NCI-H2196 (cell line): ENCODE results near the gene HOATZ.

ENCODE experiments used
- DNase-seq: peaks from one replicate; lab custom pipeline; 2025; ENCODE audit not compliant: unreplicated experiment; lab: John Stamatoyannopoulos, UW

The HOATZ gene

DNA sequence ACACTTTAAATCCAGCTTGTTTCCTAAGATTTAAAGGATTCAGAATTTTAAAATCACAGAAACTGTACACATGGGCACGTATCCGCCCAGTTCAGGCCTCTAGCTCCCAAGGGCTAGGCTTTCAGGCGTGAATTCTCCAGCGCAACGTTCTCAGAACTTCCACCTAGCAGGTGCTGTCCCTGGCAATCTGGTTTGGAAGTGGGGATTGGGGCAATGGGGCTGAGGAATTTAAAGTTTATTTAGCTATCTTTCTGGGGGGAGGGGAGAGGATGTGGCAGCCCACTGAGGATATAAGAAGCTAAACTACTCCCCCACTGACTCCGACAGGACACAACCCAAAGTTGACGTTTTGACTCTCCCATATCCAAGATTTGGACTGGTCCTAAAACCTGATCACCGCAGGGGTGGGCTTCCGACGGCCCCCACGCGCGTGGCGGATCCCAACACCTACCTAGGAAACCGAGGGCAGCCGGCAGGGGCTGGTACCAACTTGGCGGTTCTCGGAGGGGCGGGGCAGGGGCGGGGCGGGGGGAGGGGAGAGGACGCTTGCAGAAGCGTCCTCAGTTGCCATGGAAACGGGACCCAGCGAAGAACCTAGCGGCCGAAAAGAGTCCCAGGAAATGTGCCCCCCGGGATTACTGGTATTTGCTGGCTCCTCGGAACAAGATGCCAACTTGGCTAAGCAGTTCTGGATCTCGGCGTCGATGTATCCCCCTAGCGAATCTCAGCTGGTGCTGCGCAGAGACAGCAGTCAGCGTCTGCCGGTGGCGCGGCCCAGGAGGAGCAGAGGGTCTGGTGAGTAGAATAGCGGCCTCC is at the start of gene HOATZ:
Gene HOATZ, plus strand, starts transcription at position 563 of the 816 bp plus-strand sequence. Its CDS starts 7 bp downstream, at position 570.
- DNase-seq = no peak

DNA sequence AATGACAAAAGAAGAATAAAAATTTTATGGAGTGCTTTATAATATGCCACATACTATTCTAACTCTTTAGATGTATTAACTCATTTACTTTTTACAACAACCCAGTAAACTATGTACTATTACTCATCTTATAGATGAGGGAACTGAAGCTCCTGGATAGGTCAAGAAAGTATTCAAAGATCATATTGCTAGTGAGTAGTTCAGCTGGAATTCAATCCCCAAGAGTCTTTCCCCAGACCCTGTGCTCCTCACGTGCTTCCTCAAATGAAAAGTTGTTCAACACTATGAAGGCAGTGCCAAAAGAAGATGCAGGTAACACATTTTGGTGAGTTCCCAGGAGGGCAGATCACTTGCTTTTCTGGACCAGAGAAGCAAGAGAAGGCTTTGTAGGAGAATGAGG is 49.2 kb upstream of the HOATZ start:
- no peak for DNase-seq

DNA sequence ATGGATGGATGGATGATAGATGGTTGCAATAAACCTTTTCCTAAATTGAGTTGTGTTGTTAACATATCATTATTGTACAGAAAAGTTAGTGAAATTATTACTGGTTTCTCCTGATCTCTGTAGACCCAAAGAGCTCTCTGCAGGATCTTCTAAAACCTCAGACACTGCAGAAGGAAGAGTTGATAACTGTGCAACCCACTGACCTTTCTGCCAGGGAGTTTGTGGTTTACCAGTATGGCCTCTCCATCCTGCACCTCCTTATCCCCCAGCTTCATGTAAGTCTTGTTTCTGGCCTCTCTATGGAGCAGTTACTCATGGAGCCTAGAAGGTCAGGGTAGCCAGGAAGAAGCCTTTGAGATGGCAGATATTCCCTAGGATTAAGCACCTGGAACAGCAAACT is 48.0 kb upstream of the HOATZ start:
- no peak for DNase-seq

DNA sequence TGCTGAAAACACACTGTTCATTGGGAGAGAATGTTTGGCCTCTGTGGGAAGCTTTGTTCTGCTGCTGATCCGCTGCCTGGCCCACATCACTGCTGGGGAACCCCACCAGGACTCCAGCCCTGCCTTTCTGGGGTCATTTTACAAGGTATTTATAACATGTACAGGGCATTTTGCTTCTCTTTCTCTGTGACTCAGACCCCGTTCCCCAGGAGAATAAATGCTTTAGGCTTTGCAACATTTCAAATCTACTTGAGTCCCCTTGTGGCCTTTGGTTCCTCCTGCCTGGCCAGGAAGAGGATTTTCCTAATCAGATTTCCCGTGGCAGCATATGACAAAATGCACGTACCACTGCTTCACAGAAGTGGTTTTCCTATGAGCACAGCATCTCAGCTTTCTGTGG is 45.4 kb upstream of the HOATZ start:
- DNase-seq = no peak

DNA sequence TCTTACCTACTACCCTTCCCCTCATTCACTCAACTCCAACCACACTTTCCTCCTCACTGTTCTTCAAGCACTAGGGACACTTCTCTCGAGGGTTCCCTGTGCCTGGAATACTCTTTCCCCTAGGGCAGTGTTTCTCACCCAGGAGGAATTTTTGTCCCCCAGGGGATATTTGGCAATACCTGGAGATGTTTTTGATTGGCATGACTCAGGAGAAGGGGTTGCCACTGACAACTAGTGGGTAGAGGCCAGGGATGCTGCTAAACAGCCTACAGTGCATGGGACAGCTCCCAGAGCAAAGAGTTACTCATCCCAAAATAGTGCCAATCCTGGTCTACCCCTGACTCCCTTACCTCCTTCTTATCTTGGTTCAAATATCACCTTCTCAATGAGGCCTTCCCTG is 42.4 kb upstream of the HOATZ start:
- no peak for DNase-seq

DNA sequence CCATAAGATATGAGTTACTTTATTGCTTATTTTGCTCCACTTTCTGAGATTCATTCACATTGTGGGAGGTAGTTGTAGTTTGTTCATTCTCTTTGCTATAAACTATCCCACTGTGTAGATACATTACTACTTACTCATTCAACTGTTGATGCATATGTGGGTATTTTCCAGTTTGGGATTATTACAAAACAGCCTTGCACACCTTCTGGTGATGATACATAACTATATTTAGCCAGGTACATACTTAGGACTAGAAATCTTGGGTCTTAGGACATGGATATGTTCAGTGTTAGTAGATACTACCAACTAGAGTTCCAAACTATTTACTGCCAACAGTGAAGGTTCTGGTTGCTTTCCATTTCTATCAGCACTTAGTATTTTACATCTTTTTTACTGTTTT is 40.1 kb upstream of the HOATZ start:
- DNase-seq = no peak

DNA sequence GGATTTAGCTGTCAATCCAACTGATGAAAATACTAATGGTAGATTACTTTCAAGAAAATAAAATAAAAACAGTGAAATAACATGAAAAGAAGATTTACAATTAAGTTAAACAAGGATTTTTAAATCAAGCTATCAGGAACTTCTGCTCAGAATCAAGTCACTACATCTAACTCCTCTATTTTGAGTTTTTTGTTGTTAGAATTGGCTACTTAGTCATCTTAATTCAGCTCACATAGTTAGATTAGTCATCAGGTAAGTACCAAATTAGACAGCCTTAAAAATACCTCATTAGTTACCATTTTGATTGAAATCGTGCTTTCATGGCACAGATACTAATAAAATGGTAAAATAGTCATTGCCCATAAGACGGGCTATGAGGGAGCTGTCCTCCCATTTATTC is 38.2 kb upstream of the HOATZ start:
- no peak for DNase-seq

DNA sequence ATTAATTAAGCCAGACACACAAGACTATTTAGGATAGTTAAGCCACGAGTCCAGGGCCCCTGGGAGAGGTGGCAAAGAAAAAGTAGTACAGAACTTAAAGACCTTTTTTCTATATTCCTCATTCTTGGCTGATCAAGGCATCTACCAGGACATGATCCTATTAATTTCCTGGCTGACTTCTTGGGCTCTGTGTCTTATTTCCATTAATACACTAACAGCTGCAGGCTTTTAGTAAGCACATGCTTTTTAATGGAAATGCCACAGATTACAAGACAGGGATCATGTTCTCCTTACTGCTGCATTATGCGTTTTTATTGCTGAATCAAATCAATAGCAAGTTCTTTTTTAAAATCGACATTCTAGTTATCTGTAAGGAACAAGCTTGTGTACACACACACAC is 37.6 kb upstream of the HOATZ start:
- DNase-seq = no peak

DNA sequence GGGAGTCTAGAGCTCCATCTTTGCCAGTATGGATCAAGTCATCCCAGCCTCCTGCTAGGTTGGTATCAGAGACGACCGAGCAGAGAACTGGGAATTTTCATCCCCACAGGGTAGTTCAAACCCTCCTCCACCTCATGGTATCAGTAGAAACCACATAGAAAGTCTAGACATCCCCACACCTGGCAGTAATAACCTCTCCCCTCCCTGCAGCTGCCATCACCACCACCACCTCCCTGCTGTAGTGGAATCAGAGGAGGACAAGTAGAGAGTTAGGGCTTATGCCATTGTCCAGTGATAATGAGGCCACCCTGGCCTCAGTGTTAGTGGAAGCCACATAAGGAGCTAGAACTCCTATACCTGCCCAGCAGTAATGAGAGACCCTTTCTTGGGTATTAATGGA is 36.7 kb upstream of the HOATZ start:
- DNase-seq = no peak

DNA sequence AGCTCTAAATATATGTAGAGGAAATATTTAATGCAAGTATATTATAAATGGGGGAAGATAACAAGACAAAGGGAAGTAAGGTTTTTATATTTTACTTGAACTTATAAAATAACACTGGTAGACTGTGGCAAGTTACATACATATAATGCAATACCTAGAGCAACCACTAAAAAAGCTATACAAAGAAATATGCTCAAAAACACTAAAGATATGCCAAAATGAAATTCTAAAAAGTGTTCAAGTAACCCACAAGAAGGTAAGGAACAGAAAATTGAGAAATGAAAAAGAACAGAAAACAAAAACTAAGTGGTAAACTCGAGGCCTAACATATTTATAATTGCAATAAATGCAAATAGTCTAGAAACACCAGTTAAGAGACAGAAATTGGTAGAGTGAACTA is 34.9 kb upstream of the HOATZ start:
- no peak for DNase-seq

DNA sequence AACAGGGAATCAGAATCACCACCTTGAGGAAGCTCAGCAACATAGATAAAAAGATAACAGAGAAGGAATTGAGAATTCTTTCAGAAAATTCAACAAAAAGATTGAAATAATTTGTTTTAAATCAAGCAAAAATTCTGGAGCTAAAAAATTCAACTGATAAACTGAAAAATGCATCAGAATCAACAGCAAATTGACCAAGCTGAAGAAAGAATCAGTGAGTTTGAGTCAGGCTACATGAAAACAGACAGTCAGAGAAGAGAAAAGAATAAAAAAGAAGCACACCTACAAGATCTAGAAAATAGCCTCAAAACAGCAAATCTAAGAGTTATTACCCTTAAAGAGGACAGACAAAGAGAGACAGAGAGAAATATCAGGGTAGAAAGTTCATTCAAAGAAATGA is 31.1 kb upstream of the HOATZ start:
- DNase-seq = no peak

DNA sequence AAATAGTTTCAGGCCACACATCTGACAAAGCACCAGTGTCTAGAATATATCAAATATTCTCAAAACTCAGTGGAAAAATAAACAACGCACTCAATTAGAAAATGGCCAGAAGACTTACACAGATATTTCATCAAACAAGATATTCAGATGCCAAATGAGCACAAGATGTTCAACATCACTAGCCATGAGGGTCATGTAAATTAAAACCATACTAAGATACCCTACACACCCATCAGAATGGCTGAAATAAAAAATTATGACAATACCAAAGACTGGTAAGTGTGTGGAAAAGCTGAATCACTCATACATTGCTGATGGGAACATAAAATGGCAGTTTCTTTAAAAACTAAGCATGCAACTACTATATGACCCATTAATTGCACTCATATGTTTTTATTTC is 24.1 kb upstream of the HOATZ start:
- DNase-seq = no peak

DNA sequence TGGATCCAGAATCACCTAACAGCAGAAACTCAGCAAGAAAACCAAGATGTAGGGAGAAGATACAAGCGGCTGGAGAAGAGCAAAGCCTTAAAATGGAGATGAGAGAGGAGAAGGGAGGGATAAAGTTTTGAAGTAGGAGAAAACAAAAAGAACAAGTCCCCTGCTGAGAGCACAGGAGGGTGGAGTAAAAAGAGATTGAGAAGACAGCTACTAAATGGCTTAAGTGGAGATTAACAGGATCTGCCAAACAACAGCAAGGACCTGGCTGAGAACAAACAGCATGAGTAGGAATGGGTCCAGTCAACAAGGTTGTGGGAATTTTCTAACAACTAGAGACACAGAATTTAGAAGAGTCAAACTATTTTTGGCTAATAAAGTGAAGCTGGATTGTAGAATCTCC is 20.5 kb upstream of the HOATZ start:
- DNase-seq = no peak

DNA sequence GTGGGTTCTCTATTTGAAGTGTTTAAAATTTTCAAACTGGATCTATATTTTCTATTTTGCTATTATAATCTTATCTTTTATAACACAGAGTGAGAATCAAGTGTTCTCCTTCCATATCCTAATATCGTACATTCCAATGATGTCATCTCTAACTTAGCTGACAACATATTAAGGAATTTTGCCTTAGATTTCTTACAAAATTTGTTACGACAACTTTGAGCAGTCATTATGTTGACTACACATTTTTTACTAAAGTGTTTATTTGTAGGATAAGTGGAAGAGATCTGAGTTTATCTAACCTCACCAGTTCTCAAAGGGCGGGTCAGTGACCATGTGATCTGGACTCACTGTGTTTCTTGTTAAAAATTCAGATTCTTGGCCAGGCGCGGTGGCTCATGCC is 15.1 kb upstream of the HOATZ start:
- no peak for DNase-seq

DNA sequence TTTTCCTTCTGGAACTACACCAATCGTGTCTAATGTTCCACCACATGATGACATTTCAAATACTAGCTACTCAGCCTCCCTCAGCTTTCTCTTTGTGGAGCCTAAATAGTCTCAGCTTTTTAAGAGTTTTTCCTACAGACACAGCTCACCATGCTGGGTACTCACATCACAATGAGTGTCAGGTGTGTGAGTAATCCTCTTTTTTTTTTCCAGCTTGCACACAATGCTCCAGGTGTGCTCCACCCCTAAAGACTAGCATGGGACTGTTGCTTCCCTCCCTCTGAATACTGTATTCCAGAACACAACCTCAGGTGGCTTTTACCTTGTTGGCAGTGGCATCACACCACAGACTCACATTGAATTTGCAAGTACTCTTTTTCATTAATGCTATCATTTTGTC is 14.1 kb upstream of the HOATZ start:
- DNase-seq = no peak

DNA sequence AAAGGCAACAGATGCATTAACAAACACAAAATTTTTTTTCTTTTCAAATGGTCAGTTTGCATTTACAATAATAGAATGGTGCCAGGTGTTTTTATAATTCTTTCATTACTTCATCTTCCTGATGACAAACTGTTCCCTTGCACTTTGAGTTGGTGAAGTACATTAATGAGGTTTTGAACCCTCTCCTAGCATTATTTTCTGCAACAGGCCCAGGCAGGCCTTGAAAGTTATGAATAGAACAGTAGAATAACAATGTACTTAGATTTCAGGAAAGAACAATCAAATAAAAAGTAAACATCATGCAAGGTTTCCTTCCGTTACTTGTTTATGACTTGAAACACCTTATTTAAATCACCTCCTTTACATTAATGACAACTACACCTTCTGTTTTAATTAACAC is 12.0 kb upstream of the HOATZ start:
- DNase-seq = no peak

DNA sequence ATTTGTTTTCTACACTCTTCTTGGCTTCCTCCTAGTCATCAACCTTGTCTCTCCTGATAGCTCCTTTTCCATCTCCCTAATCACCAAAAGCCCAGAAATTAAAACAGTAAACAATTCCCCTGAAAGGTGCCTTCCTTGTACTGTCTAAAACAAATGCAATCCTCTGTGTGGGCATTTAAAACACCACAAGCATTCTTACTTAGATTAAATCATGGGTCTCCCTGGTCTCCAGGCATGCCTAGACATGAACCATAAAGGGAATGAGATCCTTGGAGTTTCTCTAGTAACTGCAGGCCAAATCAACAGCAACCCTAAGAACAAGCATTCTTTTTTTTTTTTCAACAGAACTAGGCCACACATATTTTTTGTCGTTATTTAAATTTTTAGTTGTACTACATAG is 4.3 kb upstream of the HOATZ start:
- no peak for DNase-seq

DNA sequence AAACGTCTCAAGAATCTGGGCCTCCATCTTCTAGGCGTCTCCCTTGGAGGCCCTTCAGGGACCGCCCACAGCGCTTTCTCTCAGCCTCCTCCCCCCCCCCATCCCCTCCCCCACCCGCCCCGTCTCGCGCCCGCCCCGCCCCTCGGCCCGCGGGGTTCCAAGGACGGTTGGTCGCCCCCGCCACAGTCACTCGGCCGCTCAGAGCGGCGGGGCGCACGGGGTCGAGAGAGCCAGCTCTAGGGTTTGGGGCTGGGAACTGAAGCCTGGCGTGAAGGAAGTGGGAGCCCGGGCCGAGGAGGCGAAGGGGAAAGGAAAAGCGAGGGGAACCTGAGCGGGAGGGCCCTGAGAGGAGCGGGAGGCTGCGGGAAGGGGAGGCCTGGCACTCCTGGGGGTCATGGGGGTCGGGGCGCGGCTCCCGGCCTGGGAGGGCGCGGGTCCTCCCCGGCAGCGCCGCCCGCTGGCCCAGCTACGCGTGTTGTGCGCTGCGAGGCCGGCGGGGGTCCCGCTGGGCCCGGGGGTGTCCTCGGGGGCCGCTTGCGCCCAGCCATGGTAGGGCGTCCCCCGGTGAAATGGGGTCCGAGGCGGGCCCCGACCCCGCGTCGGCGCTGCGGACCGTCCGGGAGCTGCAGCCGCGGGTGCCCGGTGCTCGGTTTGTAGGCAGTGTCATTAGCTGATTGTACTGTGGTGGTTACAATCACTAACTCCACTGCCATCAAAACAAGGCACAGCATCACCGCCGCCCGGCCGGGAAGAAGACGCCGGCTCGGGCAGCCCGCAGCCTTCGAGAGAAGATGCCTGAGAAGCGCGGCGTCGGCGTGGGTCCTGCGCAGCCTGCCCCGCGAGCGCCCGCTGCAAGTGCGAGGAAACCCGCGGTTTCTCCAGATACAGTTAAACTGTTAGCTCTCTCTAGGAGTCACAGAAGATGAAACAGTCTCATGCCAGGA is 2.0 kb upstream of the HOATZ start, which contains the start of gene BTG4:
Gene BTG4, minus strand, starts transcription at position 91 of the 944 bp plus-strand sequence. CDS start 13,610 bp downstream, outside the sequence.
- DNase-seq = no peak

DNA sequence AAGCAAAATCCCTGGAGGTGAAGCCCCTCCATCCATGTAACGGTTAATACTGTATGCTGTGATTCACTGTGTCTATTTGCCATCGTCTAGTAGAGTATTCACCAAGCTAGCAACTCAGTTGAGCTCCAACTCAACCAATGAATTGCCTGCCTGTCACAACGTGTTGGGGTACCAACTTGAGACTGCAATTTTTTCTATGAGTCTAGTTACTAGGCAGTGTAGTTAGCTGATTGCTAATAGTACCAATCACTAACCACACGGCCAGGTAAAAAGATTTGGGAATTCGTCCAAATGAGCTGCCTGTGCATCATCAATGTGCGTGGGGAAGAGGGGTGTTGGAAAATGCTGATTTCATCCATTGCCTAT is 1.4 kb upstream of the HOATZ start:
- no peak for DNase-seq

DNA sequence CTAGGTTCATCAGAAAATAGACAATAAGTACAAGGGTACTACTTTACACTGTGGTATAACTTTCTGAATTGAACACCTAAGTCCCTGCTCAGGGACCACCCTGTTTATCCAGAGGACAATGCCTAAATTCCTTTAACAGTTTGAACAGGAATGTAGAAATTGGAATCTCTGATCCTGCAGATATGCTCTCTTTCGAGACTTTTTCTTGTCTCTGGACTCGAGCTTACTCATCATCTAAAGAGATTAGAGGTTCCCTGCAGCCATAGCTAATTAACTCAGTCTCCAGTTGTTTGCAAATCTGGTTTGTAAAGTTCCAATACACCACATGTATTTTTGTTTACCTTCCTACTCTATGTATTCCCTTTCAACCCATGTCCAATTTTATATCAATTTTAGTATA is 1.0 kb downstream of the HOATZ start:
- no peak for DNase-seq

DNA sequence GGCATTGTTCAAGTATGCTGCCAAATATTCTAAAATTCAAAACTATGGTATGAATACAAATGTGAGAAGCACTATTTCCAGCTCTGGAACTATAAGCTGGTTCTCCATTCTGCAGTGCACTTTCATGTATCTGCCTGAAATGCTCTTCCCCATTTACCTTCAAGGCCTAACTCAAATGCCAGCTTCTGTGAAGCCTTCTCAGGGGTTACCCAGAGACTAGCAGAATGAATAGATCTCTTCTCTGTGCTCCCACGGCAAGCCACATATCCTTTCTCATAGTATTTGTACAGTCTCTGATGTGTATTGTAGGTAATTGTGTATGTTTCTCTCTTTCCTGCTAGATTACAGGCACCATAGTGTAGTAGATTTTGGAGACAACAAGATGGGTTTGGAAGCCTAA is 4.1 kb downstream of the HOATZ start:
- no peak for DNase-seq

DNA sequence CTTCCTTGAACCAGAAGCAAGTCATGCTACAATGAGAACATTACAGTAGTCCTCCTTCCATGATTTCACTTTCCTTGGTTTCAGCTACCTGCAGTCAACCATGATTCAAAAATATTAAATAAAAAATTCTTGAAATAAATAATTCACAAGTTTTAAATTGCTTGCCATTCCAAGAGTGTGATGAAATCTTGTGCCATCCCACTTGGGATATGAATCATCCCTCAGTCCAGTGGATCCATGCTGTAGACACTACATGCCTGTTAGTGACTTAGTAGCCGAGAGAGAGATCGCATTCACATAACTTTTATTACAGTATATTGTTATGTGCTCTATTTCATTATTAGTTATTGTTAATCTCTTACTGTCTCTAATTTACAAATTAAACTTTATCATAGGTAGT is 6.0 kb downstream of the HOATZ start:
- no peak for DNase-seq
